T-helper 1 cell treated with Interleukin-12 subunit alpha and Interleukin-12 subunit beta and Interleukin-4 antibody, amounts not matched to agents 30 μg/mL and 1 μg/mL, for 36 hours (primary cell): ENCODE results near the gene TNFRSF18.

Source experiments
- H3K27ac Mint-ChIP-seq: one replicate; pipeline ENCODE4 v1.8.0; 2021; ENCODE audit warnings: mild to moderate bottlenecking, mixed read lengths
- H3K27me3 Mint-ChIP-seq: one replicate; pipeline ENCODE4 v1.8.0; 2021; ENCODE audit warnings: low read depth, mixed read lengths
- H3K36me3 Mint-ChIP-seq: one replicate; pipeline ENCODE4 v1.8.0; 2021; ENCODE audit warnings: low read depth, mixed read lengths
- H3K4me1 Mint-ChIP-seq: one replicate; pipeline ENCODE4 v1.8.0; 2021; ENCODE audit warnings: low read depth, mixed read lengths
- H3K4me3 Mint-ChIP-seq: one replicate; pipeline ENCODE4 v1.8.0; 2021; ENCODE audit warnings: mild to moderate bottlenecking, moderate library complexity, mixed read lengths
- H3K9me3 Mint-ChIP-seq: one replicate; pipeline ENCODE4 v1.8.0; 2021; ENCODE audit warnings: mixed read lengths

TNFRSF18 gene

GRCh38 chr1:1226566-1227362 is 20.4 kb upstream of the TNFRSF18 start:
- Mint-ChIP-seq H3K27ac (no peak overlapping the region), H3K36me3 (peaks cover 33% of the 10 kb centered on the region)

DNA sequence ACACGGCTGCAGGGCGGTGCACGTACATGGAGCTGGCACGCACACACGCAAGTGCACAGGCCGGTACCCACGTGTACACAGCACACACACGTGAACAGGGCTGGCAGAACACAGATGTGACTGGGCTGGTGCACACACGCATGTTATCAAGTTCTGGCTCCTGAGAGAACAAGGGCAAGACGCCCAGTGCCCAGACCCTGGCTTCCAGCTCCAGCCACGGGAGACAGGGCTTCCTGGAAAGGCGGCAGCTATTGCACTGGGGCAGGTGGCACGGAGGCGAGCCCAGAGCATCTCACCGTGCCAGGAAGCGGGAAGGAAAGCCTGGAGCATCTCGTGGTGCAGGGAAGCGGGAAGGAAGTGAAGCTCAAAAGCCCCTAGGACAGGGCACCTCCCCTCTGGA is 19.5 kb upstream of the TNFRSF18 start:
- H3K9me3 Mint-ChIP-seq = no peaks in the 10 kb centered on the region
- H3K4me3 Mint-ChIP-seq = no peak overlapping the region
- H3K4me1 Mint-ChIP-seq = peaks cover 14% of the 10 kb centered on the region
- H3K27ac Mint-ChIP-seq = no peak overlapping the region
- no peaks in the 10 kb centered on the region for H3K27me3 Mint-ChIP-seq
- peaks cover 33% of the 10 kb centered on the region for H3K36me3 Mint-ChIP-seq

More at GRCh38 chr1:1226566-1227362, 20.4 kb upstream of the TNFRSF18 start:
- no peaks in the 10 kb centered on the region for H3K27me3 Mint-ChIP-seq
- H3K4me1 Mint-ChIP-seq = peaks cover 15% of the 10 kb centered on the region
- H3K9me3 Mint-ChIP-seq = no peaks in the 10 kb centered on the region
- H3K4me3 Mint-ChIP-seq = no peak overlapping the region

GRCh38 chr1:1225238-1225845 is 18.9 kb upstream of the TNFRSF18 start:
- Mint-ChIP-seq H3K4me1 (peaks cover 9% of the 10 kb centered on the region), H3K36me3 (peaks cover 35% of the 10 kb centered on the region), H3K27me3 (no peaks in the 10 kb centered on the region), H3K27ac (no peak overlapping the region), H3K9me3 (no peaks in the 10 kb centered on the region), H3K4me3 (no peak overlapping the region)

GRCh38 chr1:1223891-1224290 is 17.5 kb upstream of the TNFRSF18 start:
- Mint-ChIP-seq H3K9me3 (no peaks in the 10 kb centered on the region), H3K27ac (no peak overlapping the region), H3K4me3 (no peak overlapping the region), H3K36me3 (peaks cover 30% of the 10 kb centered on the region), H3K27me3 (no peaks in the 10 kb centered on the region), H3K4me1 (peaks cover 4% of the 10 kb centered on the region)

DNA sequence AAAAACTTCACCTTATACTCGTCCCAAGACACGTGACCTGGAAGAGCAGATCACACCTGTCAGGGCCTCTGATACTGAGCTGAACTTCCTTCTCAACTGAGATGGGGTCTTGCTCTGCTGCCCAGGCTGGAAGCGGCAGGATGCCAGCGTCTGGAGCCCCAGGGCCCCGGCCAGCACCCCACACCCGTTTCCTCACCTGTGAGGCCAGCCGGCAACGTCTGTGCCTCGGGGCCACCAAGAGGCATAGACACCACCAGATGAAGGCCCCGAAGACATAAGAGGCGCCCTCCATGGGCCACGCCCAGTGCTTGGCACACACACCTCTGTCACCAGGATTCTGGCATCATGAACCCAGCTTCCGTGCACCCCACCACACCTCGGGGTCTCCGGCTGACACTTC is 16.9 kb upstream of the TNFRSF18 start:
- Mint-ChIP-seq H3K27ac (no peak overlapping the region), H3K4me3 (no peak overlapping the region), H3K9me3 (no peaks in the 10 kb centered on the region), H3K27me3 (no peaks in the 10 kb centered on the region), H3K4me1 (peaks cover 4% of the 10 kb centered on the region), H3K36me3 (peaks cover 31% of the 10 kb centered on the region)

- Mint-ChIP-seq H3K4me1 (peaks cover 4% of the 10 kb centered on the region), H3K9me3 (no peaks in the 10 kb centered on the region), H3K27ac (no peak overlapping the region), H3K4me3 (no peak overlapping the region), H3K27me3 (no peaks in the 10 kb centered on the region), H3K36me3 (peaks cover 37% of the 10 kb centered on the region)
These were observed 16.3 kb upstream of the TNFRSF18 start for GRCh38 chr1:1222575-1223225.

- Mint-ChIP-seq H3K27me3 (no peaks in the 10 kb centered on the region), H3K9me3 (no peaks in the 10 kb centered on the region), H3K4me1 (peaks cover 6% of the 10 kb centered on the region), H3K4me3 (no peak overlapping the region), H3K36me3 (peaks cover 37% of the 10 kb centered on the region), H3K27ac (no peak overlapping the region)
These were observed 15.6 kb upstream of the TNFRSF18 start for GRCh38 chr1:1221887-1222574.

GRCh38 chr1:1220197-1220596 is 13.8 kb upstream of the TNFRSF18 start:
- Mint-ChIP-seq H3K4me3 (no peak overlapping the region), H3K36me3 (peaks cover 34% of the 10 kb centered on the region), H3K27me3 (no peaks in the 10 kb centered on the region), H3K4me1 (peaks cover 11% of the 10 kb centered on the region), H3K9me3 (no peaks in the 10 kb centered on the region), H3K27ac (no peak overlapping the region)

DNA sequence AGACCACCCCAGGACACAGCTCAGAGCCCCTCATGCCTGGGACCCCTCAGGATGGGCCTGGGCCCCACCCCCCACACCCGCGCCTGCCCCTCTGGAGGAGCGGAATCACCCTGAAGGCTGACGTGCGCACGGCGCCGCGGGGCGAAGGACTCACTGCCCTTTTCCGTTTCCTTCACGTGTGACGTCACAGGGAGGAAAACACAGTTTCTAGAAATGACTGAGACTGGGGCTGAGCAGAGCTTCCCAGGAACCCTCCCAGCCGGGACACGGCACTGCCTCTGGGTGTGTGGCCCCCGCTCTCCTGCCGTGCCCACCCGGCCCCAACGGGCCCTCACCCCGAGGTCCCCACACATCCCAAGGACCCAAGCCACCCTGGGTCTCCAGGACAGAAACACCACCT is 12.9 kb upstream of the TNFRSF18 start:
- Mint-ChIP-seq H3K4me3 (no peak overlapping the region), H3K27ac (peak overlapping the region; percentile 73), H3K4me1 (peaks cover 19% of the 10 kb centered on the region), H3K9me3 (no peaks in the 10 kb centered on the region), H3K27me3 (no peaks in the 10 kb centered on the region), H3K36me3 (peaks cover 33% of the 10 kb centered on the region)

- H3K4me1 Mint-ChIP-seq = peaks cover 21% of the 10 kb centered on the region
- peaks cover 35% of the 10 kb centered on the region for H3K36me3 Mint-ChIP-seq
- no peak overlapping the region for H3K27ac Mint-ChIP-seq
These were observed 12.3 kb upstream of the TNFRSF18 start for GRCh38 chr1:1218524-1219200.

DNA sequence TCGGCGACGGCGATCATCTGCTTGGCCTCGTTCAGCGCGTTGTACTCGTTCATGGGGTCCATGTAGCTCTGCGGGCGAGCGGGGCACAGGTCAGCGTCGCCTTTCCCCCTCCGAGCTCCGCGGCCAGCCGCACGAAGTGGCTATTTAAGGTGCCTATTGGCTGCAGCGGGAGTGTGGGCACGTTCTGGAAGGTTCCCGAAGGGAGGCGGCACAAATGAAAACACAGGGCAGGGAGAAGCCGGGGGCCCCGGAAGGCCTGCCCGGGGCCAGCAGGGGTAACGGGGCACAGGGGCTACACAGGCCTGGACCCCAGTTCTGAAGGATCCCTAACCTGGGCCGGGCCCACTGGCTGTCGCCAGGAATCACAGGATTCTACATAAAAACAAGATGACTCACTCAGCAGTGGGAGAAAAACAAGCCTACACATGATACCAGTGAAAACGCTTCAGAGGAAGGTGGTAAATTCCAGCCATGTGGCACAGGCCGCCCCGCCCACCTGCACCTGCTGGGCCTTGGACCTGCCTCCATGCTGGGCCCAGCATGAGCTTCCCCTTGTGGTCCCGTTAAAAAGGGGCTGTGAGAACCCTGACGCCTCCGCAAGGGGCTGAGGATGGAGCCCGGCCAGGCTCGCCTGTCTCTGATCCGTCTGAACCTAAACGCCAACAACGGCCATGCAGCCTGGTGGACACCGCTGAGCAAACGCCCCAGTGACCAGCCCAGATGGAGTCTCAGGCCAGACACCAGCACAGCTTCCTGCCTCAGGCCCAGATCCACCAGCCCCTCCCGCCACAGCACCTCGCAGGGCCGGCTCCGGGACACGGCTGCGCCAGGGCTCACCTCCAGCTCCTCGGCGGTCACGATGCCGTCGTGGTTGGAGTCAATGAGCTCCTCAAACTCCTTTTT is 11.5 kb upstream of the TNFRSF18 start:
- H3K27ac Mint-ChIP-seq = peak overlapping the region; percentile 20
- peaks cover 30% of the 10 kb centered on the region for H3K36me3 Mint-ChIP-seq

More at GRCh38 chr1:1218524-1219200, 12.3 kb upstream of the TNFRSF18 start:
- Mint-ChIP-seq H3K27me3 (no peaks in the 10 kb centered on the region), H3K4me3 (no peak overlapping the region), H3K9me3 (no peaks in the 10 kb centered on the region)

GRCh38 chr1:1216770-1217620 is 10.6 kb upstream of the TNFRSF18 start:
- H3K4me3 Mint-ChIP-seq = peak overlapping the region; percentile 77
- peaks cover 21% of the 10 kb centered on the region for H3K4me1 Mint-ChIP-seq
- H3K9me3 Mint-ChIP-seq = no peaks in the 10 kb centered on the region
- H3K27me3 Mint-ChIP-seq = no peaks in the 10 kb centered on the region
- peak overlapping the region; percentile 93 for H3K27ac Mint-ChIP-seq
- peaks cover 27% of the 10 kb centered on the region for H3K36me3 Mint-ChIP-seq

More for the DNA sequence above, 11.5 kb upstream of the TNFRSF18 start:
- Mint-ChIP-seq H3K27me3 (no peaks in the 10 kb centered on the region), H3K4me3 (no peak overlapping the region), H3K9me3 (no peaks in the 10 kb centered on the region), H3K4me1 (peaks cover 21% of the 10 kb centered on the region)
